GM18519 (cell line): Measurements from ENCODE around the gene ZBED2.
"Not testable (repeated sequence)": the region's sequence is repeated elsewhere in the genome, so short reads cannot be mapped to it uniquely, and the experiment has no call there.

Experiments used
- ATAC-seq: cut with Tn5 transposase; IDR thresholded peaks from one replicate; pipeline ENCODE4 v1.9.1; 2021; ENCODE audit warnings: mild to moderate bottlenecking, moderate library complexity; ENCODE audit not compliant: unreplicated experiment, low FRiP score

The ZBED2 gene

GRCh38 chr3:111595232-111595631, at the start of gene ZBED2:
ZBED2 (minus strand) TSS chr3:111595346; CDS start chr3:111594201, 1,145 bp downstream.
- peak; percentile 51 for ATAC-seq

- ATAC-seq: no peak
Observed at GRCh38 chr3:111639316-111639715, 44.2 kb upstream of the ZBED2 start.

- no peak for ATAC-seq
Observed at GRCh38 chr3:111636366-111636885, 41.3 kb upstream of the ZBED2 start.

GRCh38 chr3:111635403-111635802, 40.3 kb upstream of the ZBED2 start:
- ATAC-seq: no peak

- not testable (repeated sequence) for ATAC-seq
Observed at GRCh38 chr3:111630638-111631037, 35.5 kb upstream of the ZBED2 start.

GRCh38 chr3:111629018-111629417, 33.9 kb upstream of the ZBED2 start:
- not testable (repeated sequence) for ATAC-seq

- ATAC-seq: no peak
Observed at GRCh38 chr3:111627092-111627491, 31.9 kb upstream of the ZBED2 start.

GRCh38 chr3:111621535-111621934, 26.4 kb upstream of the ZBED2 start:
- no peak for ATAC-seq

GRCh38 chr3:111619833-111620232, 24.7 kb upstream of the ZBED2 start:
- no peak for ATAC-seq

- peak; percentile 33 for ATAC-seq
Observed at GRCh38 chr3:111618945-111619344, 23.8 kb upstream of the ZBED2 start.

GRCh38 chr3:111617912-111618601, 22.9 kb upstream of the ZBED2 start:
- no peak for ATAC-seq

- no peak for ATAC-seq
Observed at GRCh38 chr3:111617406-111617805, 22.3 kb upstream of the ZBED2 start.

- ATAC-seq: peak; percentile 82
Observed at GRCh38 chr3:111616417-111617105, 21.4 kb upstream of the ZBED2 start.

- no peak for ATAC-seq
Observed at GRCh38 chr3:111615880-111616279, 20.7 kb upstream of the ZBED2 start.

GRCh38 chr3:111613294-111613693, 18.1 kb upstream of the ZBED2 start:
- no peak for ATAC-seq

- ATAC-seq: peak; percentile 7
Observed at GRCh38 chr3:111610612-111611054, 15.5 kb upstream of the ZBED2 start.

- peak; percentile 95 for ATAC-seq
Observed at GRCh38 chr3:111610189-111610588, 15.0 kb upstream of the ZBED2 start.

- ATAC-seq: no peak
Observed at GRCh38 chr3:111609700-111610099, 14.6 kb upstream of the ZBED2 start.

GRCh38 chr3:111608383-111608782, 13.2 kb upstream of the ZBED2 start:
- ATAC-seq: no peak

- no peak for ATAC-seq
Observed at GRCh38 chr3:111607240-111607920, 12.2 kb upstream of the ZBED2 start.

- ATAC-seq: no peak
Observed at GRCh38 chr3:111605493-111605892, 10.3 kb upstream of the ZBED2 start.
